ENCODE data around the gene KATNB1. TPM values are rescaled to one million over a fixed set of nuclear protein-coding genes. Genes with fewer than 3 reads are reported as not detected.
A peak's percentile ranks its signal among the peaks of the same experiment; 100 is the strongest.

The KATNB1 gene
- total and polyA plus RNA-seq, 2 of the 8 experiments (the other 6 are each of a cell fraction or from before 2014, with no cell fraction given), result 50.2 to 60.4 TPM

GRCh38 chr16:57751539-57752202 lies 16.1 kb downstream of the KATNB1 start:
- Histone ChIP-seq H2AK5ac (ENCODE audit: low read depth, low read length) (no peak overlapping the region), H4K8ac (ENCODE audit: extremely low read depth, insufficient read depth, low read length) (no peak overlapping the region), H3K9ac (replicated peaks in 1 of 4; ENCODE audit: extremely low read depth in 1 of 4, low read depth in 3 of 4, low read length in 3 of 4) (no peak overlapping the region), H3K9me3 (ENCODE audit: insufficient read depth in 2 of 2, low read depth in 1 of 2, low read length in 1 of 2) (no peaks in the 10 kb centered on the region), H2BK5ac (ENCODE audit: low read depth, low read length) (no peak overlapping the region), H3K4ac (replicated peaks; ENCODE audit: insufficient read length, low read depth, low read length) (no peak overlapping the region), H3K18ac (ENCODE audit: extremely low read depth, low read length) (no peak overlapping the region), H2BK12ac (ENCODE audit: low read depth, low read length) (no peak overlapping the region), H3K79me2 (ENCODE audit: control insufficient read depth in 1 of 2, insufficient read depth in 2 of 2, low read length in 2 of 2) (no peaks in the 10 kb centered on the region), H3K4me2 (ENCODE audit: insufficient read depth in 1 of 2, low read depth in 2 of 2, low read length in 2 of 2) (no peak overlapping the region), H3K79me1 (ENCODE audit: low read depth, low read length) (no peaks in the 10 kb centered on the region), H3K56ac (replicated peaks; ENCODE audit: insufficient read length, low read depth, low read length) (no peak overlapping the region), H2BK120ac (replicated peaks; ENCODE audit: low read depth, low read length) (no peak overlapping the region), H3K4me3 (ENCODE audit: extremely low read depth in 1 of 4, insufficient read depth in 2 of 4, low read depth in 3 of 4, low read length in 4 of 4) (no peak overlapping the region), H3K23me2 (ENCODE audit: low read depth, low read length) (no peaks in the 10 kb centered on the region), H2BK20ac (ENCODE audit: low read length) (no peak overlapping the region), H3K23ac (ENCODE audit: insufficient read length) (no peak overlapping the region), H4K91ac (replicated peaks; ENCODE audit: insufficient read length, low read length) (no peak overlapping the region), H3K27ac (ENCODE audit: low read depth, low read length) (no peak overlapping the region), H3K4me1 (replicated peaks in 1 of 4; ENCODE audit: control insufficient read depth in 3 of 4, insufficient read depth in 4 of 4, low read length in 3 of 4) (no peaks in the 10 kb centered on the region), H4K5ac (ENCODE audit: insufficient read length, low read depth, low read length) (no peak overlapping the region), H4K20me1 (replicated peaks in 1 of 2; ENCODE audit: control insufficient read depth in 1 of 2, insufficient read depth in 2 of 2, low read length in 2 of 2) (peaks cover 0 to 4% of the 10 kb centered on the region in 2 experiments), H2AFZ (ENCODE audit: low read length) (no peak overlapping the region), H2BK15ac (ENCODE audit: low read length) (no peak overlapping the region), H3K27me3 (replicated peaks in 1 of 4; ENCODE audit: control insufficient read depth in 3 of 4, extremely low read depth in 1 of 4, insufficient read depth in 3 of 4, low read length in 3 of 4) (no peaks in the 10 kb centered on the region), H3K36me3 (ENCODE audit: control insufficient read depth in 2 of 4, insufficient read depth in 4 of 4, low read length in 3 of 4) (peaks cover 0 to 12% (median 7%) of the 10 kb centered on the region in 4 experiments; a peak in 6 of 8 replicates), H3K14ac (ENCODE audit: insufficient read length) (no peak overlapping the region)
- WGBS, 2 experiments (ENCODE audit: extremely low coverage in 1 of 2, insufficient coverage in 1 of 2, insufficient read length in 1 of 2, insufficient replicate concordance in 2 of 2, low coverage in 1 of 2, low lambda C conversion rate in 2 of 2, missing lambda C conversion rate in 1 of 2), result 88% methylated on average over 23 of the region's 26 CpGs; no CpG with 5 or more reads in 1 of the 2 experiments
- DNase-seq (ENCODE audit: low read depth in 1 of 2, low spot score in 2 of 2) (peak in 1 of 2 experiments; percentile 41), FAIRE-seq (no peak)
- ChIA-PET POLR2A (ENCODE audit: partially characterized antibody) (interaction anchor here (1.5 to 2.0 kb wide), 3 partner anchors 9 to 17 kb away, joined by 3 to 7 read pairs (median 5); partner anchors contain the start of gene KATNB1), CTCF (ENCODE audit: partially characterized antibody) (interaction anchor here (0.7 to 1.6 kb wide), 15 partner anchors 11 to 176 kb away, joined by 3 to 6 read pairs (median 3); no protein-coding TSS in a partner anchor)
- TF ChIP-seq CTBP2 (IDR thresholded peaks at IDR 0.05; ENCODE audit: borderline replicate concordance, insufficient read depth, insufficient read length, low read length) (no peak), CTCF (IDR thresholded peaks at IDR 0.05; ENCODE audit: control extremely low read depth in 1 of 3, insufficient read depth in 1 of 3, low read depth in 1 of 3, low read length in 3 of 3) (no peak), RBBP5 (IDR thresholded peaks at IDR 0.05; ENCODE audit: borderline replicate concordance, low read depth, low read length) (no peak), YY1 (IDR thresholded peaks at IDR 0.05; ENCODE audit: low read depth, low read length) (no peak), BRCA1 (IDR thresholded peaks at IDR 0.05; ENCODE audit: low read depth, low read length) (no peak), RXRA (IDR thresholded peaks at IDR 0.05; ENCODE audit: insufficient read depth, low read depth, low read length) (no peak)
- TF ChIP-seq, protein P1, sequence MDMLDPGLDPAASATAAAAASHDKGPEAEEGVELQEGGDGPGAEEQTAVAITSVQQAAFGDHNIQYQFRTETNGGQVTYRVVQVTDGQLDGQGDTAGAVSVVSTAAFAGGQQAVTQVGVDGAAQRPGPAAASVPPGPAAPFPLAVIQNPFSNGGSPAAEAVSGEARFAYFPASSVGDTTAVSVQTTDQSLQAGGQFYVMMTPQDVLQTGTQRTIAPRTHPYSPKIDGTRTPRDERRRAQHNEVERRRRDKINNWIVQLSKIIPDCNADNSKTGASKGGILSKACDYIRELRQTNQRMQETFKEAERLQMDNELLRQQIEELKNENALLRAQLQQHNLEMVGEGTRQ (IDR thresholded peaks at IDR 0.05; ENCODE audit: low read length), result no peak
- TF ChIP-seq, protein P2, sequence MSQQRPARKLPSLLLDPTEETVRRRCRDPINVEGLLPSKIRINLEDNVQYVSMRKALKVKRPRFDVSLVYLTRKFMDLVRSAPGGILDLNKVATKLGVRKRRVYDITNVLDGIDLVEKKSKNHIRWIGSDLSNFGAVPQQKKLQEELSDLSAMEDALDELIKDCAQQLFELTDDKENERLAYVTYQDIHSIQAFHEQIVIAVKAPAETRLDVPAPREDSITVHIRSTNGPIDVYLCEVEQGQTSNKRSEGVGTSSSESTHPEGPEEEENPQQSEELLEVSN (IDR thresholded peaks at IDR 0.05), result no peak

All from H1 (cell line).